ENCODE data around the gene CFD.

DNA sequence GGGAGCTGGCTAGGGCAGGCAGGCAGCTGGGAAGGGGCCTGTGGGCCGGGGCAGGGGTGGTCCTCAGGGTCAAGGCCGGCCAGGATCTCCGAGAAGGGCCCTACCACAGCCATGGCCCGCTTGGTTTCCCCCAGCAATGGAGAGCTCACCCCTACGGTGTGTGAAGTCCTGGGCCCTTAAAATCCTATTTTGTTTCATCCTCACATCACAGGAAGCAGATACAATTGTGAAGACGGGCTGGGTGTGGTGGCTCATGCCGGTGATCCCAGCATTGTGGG, 42.6 kb downstream of the CFD start:
- TF ChIP-seq GATAD2B (conservative IDR thresholded peaks at IDR 0.05; ENCODE audit: low read depth) (no peak), POLR2AphosphoS2 (IDR thresholded peaks at IDR 0.05; ENCODE audit: low read depth, low read length) (no peak), TAF1 (IDR thresholded peaks at IDR 0.05; ENCODE audit: borderline replicate concordance, low read depth, low read length) (no peak), NFIC (IDR thresholded peaks at IDR 0.05; ENCODE audit: low read depth, low read length) (no peak), MYC (IDR thresholded peaks at IDR 0.05; ENCODE audit: insufficient read depth, insufficient read length, insufficient replicate concordance, low read length, severe bottlenecking) (no peak), CEBPB (IDR thresholded peaks at IDR 0.05; ENCODE audit: borderline replicate concordance in 1 of 2, low read depth in 2 of 2, low read length in 2 of 2) (no peak), ZZZ3 (IDR thresholded peaks at IDR 0.05; ENCODE audit: control insufficient read depth, insufficient read length, low read depth) (no peak), CHD1 (IDR thresholded peaks at IDR 0.05; ENCODE audit: low read depth, low read length) (no peak), NFYB (IDR thresholded peaks at IDR 0.05; ENCODE audit: insufficient read depth, low read depth, low read length) (no peak)
- TF ChIP-seq, protein P1, sequence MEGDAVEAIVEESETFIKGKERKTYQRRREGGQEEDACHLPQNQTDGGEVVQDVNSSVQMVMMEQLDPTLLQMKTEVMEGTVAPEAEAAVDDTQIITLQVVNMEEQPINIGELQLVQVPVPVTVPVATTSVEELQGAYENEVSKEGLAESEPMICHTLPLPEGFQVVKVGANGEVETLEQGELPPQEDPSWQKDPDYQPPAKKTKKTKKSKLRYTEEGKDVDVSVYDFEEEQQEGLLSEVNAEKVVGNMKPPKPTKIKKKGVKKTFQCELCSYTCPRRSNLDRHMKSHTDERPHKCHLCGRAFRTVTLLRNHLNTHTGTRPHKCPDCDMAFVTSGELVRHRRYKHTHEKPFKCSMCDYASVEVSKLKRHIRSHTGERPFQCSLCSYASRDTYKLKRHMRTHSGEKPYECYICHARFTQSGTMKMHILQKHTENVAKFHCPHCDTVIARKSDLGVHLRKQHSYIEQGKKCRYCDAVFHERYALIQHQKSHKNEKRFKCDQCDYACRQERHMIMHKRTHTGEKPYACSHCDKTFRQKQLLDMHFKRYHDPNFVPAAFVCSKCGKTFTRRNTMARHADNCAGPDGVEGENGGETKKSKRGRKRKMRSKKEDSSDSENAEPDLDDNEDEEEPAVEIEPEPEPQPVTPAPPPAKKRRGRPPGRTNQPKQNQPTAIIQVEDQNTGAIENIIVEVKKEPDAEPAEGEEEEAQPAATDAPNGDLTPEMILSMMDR (IDR thresholded peaks at IDR 0.05 in 2 of 3, conservative IDR thresholded peaks at IDR 0.05 in 1 of 3; ENCODE audit: control insufficient read depth in 2 of 3, extremely low read depth in 1 of 3, insufficient read depth in 1 of 3, low read depth in 3 of 3, low read length in 3 of 3), result no peak
- TF ChIP-seq, protein P2, sequence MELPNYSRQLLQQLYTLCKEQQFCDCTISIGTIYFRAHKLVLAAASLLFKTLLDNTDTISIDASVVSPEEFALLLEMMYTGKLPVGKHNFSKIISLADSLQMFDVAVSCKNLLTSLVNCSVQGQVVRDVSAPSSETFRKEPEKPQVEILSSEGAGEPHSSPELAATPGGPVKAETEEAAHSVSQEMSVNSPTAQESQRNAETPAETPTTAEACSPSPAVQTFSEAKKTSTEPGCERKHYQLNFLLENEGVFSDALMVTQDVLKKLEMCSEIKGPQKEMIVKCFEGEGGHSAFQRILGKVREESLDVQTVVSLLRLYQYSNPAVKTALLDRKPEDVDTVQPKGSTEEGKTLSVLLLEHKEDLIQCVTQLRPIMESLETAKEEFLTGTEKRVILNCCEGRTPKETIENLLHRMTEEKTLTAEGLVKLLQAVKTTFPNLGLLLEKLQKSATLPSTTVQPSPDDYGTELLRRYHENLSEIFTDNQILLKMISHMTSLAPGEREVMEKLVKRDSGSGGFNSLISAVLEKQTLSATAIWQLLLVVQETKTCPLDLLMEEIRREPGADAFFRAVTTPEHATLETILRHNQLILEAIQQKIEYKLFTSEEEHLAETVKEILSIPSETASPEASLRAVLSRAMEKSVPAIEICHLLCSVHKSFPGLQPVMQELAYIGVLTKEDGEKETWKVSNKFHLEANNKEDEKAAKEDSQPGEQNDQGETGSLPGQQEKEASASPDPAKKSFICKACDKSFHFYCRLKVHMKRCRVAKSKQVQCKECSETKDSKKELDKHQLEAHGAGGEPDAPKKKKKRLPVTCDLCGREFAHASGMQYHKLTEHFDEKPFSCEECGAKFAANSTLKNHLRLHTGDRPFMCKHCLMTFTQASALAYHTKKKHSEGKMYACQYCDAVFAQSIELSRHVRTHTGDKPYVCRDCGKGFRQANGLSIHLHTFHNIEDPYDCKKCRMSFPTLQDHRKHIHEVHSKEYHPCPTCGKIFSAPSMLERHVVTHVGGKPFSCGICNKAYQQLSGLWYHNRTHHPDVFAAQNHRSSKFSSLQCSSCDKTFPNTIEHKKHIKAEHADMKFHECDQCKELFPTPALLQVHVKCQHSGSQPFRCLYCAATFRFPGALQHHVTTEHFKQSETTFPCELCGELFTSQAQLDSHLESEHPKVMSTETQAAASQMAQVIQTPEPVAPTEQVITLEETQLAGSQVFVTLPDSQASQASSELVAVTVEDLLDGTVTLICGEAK (IDR thresholded peaks at IDR 0.05; ENCODE audit: borderline replicate concordance), result no peak
